CD4-positive, alpha-beta T cell treated with Interleukin-15 for 4 hours (primary cell): ENCODE data around the gene TRIM6.
A peak's percentile ranks its signal among the peaks of the same experiment; 100 is the strongest.
"Not testable (repeated sequence)": the region's sequence is repeated elsewhere in the genome, so short reads cannot be mapped to it uniquely, and the experiment has no call there.

ENCODE experiments used
- DNase-seq: peaks from one replicate; pipeline ENCODE4 v3.0.0-alpha.2; 2020; ENCODE audit warnings: low spot score

The TRIM6 gene

GRCh38 chr11:5603326-5603725 is 6.9 kb downstream of the TRIM6 start:
- DNase-seq, result no peak

- DNase-seq, result no peak
Observed at GRCh38 chr11:5604896-5605295, 8.5 kb downstream of the TRIM6 start.

- DNase-seq, result no peak
Observed at GRCh38 chr11:5605849-5606248, 9.4 kb downstream of the TRIM6 start.

- no peak for DNase-seq
Observed at GRCh38 chr11:5608808-5609207, 12.4 kb downstream of the TRIM6 start.

- DNase-seq, result no peak
Observed at GRCh38 chr11:5610446-5610845, 14.0 kb downstream of the TRIM6 start.

GRCh38 chr11:5611627-5612026 is 15.2 kb downstream of the TRIM6 start:
- DNase-seq, result no peak

- DNase-seq, result no peak
Observed at GRCh38 chr11:5618807-5619206, 22.4 kb downstream of the TRIM6 start.

GRCh38 chr11:5620651-5621521 is 24.4 kb downstream of the TRIM6 start:
- no peak for DNase-seq

- DNase-seq, result no peak
Observed at GRCh38 chr11:5621580-5621979, 25.1 kb downstream of the TRIM6 start.

GRCh38 chr11:5622802-5623201 is 26.4 kb downstream of the TRIM6 start:
- no peak for DNase-seq

- peak; percentile 74 for DNase-seq
Observed at GRCh38 chr11:5624489-5625279, 28.2 kb downstream of the TRIM6 start, which contains the start of gene TRIM34. TRIM34 (plus strand) TSS chr11:5625001; CDS start chr11:5632332, 7,331 bp downstream.

- no peak for DNase-seq
Observed at GRCh38 chr11:5625281-5625680, 28.8 kb downstream of the TRIM6 start.

- DNase-seq, result no peak
Observed at GRCh38 chr11:5626196-5626595, 29.8 kb downstream of the TRIM6 start.

- DNase-seq, result no peak
Observed at GRCh38 chr11:5631417-5631816, 35.0 kb downstream of the TRIM6 start.

GRCh38 chr11:5631969-5632635 is 35.7 kb downstream of the TRIM6 start:
- no peak for DNase-seq

- no peak for DNase-seq
Observed at GRCh38 chr11:5639953-5640352, 43.5 kb downstream of the TRIM6 start.

GRCh38 chr11:5643585-5643984 is 47.1 kb downstream of the TRIM6 start:
- DNase-seq, result no peak

GRCh38 chr11:5646139-5646538 is 49.7 kb downstream of the TRIM6 start:
- no peak for DNase-seq

- no peak for DNase-seq
Observed at GRCh38 chr11:5655474-5655873, 59.0 kb downstream of the TRIM6 start.

- DNase-seq, result not testable (repeated sequence)
Observed at GRCh38 chr11:5656956-5657355, 60.5 kb downstream of the TRIM6 start.

- no peak for DNase-seq
Observed at GRCh38 chr11:5658318-5658717, 61.9 kb downstream of the TRIM6 start.
